Activated CD4-positive, alpha-beta T cell treated with anti-CD3 and anti-CD28 coated beads for 24 hours (primary cell): ENCODE results near the gene COL5A2.

Source experiments
- DNase-seq, 2 donors: peaks; one replicate each; pipeline ENCODE4 v3.0.0-alpha.2; 2020; ENCODE audit warnings: low read depth in 2 of 2

Gene COL5A2

DNA sequence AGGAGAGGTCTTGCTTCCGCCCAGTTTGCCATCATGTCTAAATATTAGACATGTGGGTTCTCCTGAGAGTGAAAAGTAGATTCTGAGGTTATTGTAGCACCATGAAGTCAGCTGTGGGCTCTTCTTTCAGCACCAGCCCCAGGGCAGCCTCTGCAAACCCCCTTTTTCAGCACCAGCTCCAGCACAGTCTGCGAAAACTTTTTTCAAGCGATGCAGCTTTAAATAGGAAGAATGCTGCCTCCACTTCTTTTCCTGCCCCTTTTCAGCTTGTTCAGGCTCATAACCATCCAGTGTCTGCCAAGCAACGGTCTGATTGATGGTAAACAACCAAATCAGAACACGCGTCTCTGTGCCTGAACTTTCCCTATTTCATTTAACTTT lies at the start of gene COL5A2:
TSS of gene COL5A2 (minus strand) at position 192 of the 381 bp plus-strand sequence. CDS start at position 35, 157 bp downstream.
- DNase-seq: no peak

DNA sequence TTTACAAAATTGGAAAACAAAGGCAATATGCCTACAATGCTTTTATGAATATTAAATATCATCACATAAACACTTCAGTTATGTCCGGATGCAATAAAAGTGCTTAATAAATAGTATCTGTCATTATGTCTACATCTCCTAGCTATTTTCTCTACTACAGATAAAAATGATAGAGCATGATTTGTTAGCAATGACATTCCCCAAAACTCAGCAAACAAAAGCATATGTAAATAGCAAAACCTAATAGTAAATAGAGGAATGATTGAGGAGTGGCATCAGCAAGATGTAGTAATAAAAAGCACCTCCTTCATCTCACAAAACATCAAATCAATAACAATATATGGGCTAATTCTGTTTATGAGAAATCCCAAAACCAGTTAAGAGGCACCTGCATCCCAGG lies 46.5 kb upstream of the COL5A2 start:
- no peak for DNase-seq

DNA sequence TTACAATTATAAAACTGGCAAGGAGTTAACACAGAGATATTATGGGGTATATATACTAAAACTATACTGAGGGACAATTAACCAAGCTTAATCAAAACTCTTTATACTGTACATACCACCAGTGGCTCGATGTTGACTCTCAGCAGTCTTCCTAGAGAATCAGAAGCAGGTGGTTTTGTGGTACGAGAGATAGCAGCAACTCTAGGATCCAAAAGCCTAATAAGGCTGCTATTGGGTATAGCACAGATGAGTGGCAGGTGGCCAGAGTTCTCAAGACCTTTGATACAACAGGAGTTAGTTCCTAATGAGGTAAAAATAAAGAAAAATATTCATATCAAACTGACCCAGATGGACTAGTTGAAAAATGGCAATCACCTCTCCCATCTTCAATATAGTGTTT lies 45.5 kb upstream of the COL5A2 start:
- no peak for DNase-seq

DNA sequence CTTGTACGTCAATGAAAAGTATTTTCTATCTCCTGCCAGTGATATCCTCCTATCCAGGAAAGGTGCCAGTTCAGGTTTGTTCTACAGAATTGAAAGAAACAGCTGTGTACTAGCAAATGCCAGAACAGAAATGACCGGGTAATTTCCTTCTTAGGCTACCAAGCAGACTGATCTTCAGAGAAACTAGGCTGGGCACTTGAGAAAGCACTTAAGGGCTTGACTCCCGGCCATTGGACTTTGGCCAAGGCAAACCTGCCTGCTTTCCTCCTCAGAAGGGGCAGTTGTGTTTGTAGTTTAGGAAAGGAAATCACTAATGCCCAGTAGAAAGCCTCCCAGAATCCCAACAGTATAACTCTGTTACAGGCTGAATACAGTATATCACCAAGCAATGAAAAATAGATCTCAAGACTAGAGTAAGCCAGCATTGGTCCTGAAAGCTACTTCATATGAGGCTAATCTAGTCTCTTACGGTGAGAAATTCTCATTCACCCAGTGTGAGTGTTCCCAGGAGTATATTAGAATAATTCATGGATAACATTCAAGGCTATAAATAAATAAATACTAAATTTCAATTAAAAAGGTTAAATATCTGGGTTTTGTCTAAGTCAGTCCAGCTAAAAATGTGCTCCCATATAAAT lies 43.0 kb upstream of the COL5A2 start:
- DNase-seq: no peak

DNA sequence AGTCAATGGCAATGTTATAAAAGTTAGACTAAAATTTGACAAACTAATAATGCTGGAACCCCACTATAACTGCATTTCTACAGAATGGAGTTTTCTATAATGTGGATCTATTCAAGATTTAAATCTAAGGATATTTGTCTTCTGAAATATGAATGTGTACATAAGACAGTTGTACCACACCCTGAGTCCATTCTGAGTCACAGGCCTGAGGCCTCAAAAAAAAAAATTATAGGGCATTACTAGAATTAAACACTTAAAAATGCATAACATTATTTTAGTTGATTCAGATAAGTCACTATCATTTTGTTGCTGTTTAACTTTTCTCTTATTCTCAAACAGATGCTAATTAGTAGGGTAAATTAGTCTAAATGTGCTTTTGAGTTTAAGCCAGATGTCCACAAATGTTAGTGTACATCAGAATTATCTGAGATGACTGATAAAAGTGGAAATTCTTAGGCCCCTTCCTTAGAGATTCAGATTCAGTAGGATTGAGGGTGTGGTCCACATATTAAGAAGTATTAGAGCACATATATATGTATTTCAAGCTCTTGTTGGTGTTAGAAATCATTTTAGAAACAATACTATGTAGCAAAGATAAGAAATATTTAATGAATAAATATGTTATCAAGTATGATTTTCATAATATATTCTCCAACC lies 42.4 kb upstream of the COL5A2 start:
- no peak for DNase-seq

DNA sequence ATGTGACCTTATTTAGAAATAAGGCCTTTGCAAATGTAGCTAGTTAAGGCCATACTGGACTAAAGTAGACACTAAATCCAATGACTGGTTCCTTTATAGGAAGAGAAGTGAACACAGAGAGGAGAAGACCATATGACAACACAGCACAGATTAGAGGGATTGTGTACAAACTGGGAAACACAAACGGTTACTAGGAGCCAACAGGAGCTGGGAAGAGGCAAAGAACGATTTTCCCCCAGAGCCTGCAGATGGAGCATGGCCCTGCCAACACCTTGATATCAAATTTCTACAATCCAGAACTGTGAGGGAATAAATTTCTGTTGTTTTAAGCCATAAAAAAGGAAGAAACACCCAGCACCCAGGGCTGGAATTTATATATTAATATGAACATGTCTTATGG lies 38.7 kb upstream of the COL5A2 start:
- no peak for DNase-seq

DNA sequence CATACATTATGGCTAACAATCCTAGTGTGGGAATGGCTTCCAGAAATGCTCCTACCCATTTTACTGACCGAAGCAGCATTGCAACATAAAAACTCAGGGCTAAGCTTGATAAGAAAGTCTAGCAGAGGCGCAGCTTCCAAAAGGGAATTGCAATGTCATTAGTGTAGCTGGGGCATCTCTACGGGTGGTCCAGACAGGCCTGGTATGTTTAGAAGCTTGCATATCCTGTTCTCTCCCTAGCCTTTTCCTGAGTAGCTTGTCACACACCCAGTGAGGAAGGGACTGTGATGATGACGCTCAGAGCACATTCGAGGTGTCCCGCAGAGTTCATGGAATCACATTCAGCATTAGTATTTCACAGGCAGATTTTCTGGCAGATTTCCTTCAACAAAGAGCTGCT lies 38.0 kb upstream of the COL5A2 start:
- no peak for DNase-seq

DNA sequence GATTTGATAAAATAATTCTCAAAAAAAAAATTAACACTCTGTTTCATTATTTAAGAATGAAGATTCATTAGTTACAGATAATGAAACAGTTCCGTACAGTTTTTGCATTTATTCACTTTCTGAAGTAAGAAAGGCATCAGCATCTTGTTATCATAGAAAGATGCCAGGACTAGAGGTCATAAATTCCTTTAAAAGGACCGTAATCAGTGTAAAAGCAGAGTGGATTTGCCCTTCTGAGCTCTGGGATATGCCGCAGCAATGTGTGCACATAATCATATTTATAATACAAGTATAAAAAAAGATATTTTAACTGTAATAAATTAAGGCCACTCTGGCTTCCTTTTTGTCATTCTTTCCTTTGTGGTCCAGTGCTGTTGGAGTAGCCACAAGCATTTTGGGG lies 37.5 kb upstream of the COL5A2 start:
- no peak for DNase-seq

DNA sequence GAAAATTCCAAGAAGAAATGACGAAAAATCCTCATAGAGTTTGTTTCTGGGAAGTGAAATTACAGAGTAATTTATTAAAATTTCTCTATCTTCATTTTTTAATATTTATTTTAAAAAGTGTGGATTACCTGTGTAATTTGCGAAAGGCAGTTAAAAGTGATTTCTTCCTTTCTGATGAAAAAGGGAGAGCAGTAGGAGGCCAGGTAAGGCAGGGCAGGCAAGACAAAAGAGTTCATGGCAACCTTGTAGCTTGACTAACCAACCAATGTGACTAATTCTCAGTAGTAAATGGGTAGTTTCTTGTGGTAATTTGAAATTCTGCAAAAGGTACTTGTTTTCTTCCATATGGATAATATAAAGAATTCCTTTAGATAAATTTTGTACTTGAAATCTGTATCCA lies 34.9 kb upstream of the COL5A2 start:
- DNase-seq: no peak

DNA sequence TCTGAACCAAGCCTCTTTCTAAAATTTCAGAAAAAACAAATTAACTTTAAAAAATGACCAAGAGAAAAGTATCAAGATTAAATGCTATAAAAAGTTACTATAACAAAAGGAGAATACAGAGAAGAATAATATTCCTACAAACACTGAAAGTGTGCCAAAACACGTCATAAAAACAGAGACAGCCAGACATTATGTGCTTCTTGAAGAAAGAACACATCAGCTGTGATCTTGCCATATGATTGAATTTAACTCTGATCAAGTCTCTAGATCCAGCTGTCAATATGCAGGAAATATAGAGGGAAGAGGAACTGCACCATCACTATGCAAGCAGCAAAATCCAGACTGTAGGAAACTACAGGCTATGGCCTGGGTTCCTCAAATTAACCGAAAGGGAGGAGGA lies 33.7 kb upstream of the COL5A2 start:
- DNase-seq: no peak

DNA sequence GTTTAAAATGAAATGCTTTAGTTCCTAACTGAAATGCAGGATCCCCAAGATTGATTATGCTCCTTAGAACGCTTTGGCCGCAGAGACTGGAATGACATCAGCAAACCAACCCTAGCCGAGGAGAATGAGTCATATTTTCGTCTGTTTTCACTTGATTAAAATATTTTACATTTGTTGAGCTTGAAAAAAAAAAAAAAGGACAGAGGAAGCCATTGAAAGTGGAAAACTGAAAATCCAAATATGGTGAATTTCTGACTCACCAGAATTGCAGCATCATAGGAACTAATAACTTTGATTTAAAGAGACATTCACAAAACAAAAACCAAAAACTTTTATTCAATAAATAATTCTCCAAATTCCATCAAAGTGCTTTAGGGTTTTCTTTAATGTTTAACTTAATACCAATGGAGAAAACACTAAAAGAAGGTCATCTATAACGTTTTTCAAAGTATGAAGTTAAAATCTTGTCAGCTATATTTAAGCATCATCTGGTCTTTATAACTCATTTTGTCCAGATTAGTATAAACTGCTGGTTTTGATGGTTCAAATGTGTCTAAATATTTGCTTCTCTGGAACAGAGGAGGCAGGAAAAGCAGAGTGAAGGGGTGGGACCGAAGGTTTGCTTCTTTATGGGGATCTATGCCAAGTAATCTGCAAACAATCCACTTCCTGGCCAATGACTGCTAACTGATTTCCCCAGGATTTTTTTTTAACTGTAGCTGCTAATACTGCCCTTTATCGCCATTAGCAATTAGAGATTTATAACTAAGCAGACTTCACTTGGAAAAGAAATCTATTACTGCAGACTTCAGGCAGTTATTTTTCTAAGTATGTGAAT lies 30.9 kb upstream of the COL5A2 start:
- DNase-seq: no peak

DNA sequence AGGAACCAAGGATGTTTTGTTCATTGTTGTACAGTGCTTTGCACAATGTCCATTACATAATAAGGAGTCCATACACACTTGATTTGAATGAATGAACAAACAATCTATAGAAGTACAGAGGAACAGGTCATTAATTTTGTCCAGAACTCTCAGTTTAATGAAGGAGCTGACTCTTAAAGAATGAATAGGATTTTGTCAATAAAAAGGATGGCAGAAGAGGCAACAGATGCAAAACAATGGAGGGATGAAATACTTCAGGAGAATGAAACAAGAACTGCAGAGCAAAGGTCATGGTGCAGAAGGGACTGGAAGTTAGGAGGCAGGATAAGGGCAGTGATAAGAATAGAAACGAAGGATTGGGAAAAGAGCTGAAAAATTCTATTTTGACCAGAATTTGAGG lies 28.7 kb upstream of the COL5A2 start:
- DNase-seq: no peak

DNA sequence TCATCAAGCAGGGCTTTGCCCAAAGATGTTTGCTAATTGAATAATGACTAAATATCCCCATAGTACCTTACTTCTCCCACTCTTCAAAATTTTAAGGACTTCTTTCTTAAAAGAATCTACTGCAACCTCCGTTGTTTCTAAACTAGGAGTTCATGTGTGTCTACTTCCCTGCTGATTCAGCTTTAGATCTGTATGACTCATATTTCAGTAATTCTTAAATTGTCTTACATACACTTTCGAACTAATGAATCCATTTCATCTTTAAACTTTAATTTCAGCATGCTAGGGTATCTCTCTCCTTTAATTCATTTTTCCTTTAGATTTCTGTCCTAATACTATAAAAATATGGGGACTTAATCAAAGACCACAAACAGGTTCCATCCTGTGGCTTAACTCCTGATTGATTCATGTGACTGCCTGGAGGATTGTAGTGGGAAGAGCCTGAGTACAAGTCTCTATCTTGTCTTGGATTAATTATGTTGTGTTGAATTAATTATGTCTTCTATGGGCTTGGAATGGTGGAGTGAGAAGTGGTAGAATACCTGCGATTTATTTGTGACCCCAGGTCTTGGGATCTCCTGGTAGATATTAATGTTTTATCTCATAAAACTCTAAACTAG lies 24.9 kb upstream of the COL5A2 start:
- no peak for DNase-seq

DNA sequence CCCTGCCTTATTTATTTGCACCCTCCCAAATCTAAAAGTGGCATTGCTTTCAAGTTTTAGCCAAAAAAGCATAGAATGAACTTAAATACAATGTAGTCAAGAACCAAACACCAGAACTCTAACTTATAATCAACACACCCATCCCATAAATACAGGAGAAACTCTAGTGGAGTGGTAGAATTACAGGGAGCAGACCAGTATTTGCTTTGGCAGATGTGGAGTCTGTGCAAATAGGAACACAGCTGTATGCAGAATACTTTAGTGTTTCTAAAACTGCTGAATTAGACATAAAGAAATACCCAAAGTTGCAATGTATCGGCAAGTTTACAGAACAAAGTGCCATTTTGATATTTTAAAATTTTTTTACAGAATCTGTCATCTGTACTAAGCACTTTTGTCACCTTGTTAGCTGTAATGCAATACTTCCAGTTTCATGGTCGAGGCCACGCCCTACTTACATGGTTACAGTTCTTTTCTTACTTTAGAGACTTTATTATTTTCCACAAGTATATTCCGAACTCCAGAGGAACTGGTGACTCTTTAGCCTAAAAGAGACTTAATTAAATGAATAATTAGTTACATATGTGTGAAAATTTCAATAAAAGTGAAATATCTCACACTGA lies 23.7 kb upstream of the COL5A2 start:
- no peak for DNase-seq

DNA sequence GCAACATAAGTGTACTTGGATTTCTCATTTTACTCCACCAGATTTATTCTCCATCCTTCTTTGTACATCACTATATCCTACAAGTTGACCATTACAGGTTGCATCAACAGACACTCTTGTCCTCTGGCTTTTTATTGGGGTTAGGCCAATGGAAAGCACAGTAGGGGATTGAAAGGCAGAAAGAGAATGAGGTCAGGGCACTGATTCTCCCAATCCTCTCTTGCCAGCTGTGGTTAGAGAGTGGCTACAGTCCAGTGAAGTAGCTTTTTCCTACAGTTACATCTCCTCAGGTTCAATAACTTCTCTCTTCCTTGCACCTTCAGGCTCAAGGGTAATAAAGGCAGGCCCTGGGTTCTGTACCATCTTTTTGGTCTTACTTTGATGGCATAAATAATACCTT lies 20.2 kb upstream of the COL5A2 start:
- DNase-seq: no peak

DNA sequence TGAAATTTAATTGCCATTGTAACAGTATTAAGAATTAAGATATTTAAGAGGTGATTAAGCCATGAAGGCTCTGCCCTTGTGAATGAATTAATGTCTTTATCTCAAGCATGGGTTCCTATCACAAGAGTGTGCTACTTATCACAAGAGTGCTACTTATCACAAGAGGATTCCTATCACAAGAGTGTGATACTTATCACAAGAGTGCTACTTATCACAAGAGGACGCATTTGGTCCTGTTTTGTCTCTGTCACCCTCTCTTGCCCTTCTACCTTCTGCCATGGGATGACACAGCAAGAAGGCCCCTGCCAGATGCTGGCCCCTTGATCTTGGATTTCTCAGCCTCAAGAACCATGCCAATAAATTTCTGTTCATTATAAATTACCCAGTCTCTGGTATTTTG lies 13.2 kb upstream of the COL5A2 start:
- no peak for DNase-seq

DNA sequence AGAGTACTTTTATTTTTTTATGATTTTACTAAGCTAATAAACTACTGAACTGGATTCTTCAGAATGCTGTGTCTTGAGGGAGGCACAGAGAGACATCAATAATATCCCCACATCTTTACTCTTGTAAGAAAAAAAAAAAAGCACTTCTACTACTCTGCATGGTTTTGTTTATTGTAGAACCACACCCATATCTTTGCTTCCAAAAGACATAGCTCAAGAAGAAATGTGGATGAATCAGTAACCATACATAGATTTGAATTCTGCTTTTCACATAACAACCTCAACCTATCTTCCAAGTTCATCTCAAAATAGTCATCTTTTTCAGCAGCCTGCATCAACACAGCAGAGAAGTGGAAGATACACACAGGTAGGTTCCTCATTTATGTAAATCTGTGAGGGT lies 12.2 kb upstream of the COL5A2 start:
- no peak for DNase-seq

DNA sequence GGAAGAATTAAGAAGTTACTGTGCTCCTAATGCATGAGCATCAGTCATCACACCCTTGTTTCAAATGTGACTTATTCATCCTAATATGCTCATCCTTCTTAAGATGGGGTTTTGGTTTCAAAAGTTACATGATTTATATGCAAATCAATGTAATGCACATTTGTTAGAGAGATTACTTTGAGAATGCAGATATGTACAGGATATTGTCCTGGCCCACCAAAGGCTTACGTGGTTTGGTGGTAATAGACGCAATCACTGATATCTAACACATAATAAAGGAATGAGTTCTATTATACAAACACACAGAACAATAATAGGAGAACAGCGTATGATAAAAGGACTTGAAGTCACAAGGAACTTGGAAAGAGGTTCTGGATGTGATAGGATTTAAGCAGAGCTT lies 11.1 kb upstream of the COL5A2 start:
- no peak for DNase-seq

DNA sequence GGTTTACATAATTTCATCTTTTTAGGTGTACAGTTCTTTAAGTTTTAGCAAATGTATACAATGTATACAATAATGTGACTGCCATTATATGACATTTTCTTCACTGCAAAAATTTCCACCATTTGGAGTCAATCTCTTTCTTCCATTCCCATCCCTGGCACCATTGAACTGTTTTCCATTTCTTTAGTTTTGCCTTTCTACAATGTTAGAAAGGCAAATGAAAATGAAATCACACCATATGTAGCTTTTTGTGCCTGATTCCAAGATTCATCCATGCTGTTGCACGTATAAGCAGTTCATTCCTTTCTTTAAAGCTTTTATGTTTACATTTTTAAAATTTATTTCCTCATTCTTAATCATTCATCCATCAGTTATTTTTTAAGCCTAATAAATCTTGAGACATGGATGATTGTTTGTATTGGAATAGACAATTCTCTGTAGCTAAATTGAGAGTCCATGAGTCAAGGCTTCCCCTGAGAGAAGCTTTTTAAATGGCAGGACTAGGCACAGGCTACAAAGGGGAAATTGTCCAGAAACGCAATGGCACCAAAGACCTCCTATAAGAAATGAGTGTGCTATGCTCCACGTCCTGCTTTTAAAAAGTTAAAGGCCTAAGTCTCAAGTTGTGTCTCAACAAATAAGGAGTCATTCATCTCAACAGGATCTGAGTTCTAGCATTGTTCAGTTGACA lies 8.7 kb upstream of the COL5A2 start:
- no peak for DNase-seq

DNA sequence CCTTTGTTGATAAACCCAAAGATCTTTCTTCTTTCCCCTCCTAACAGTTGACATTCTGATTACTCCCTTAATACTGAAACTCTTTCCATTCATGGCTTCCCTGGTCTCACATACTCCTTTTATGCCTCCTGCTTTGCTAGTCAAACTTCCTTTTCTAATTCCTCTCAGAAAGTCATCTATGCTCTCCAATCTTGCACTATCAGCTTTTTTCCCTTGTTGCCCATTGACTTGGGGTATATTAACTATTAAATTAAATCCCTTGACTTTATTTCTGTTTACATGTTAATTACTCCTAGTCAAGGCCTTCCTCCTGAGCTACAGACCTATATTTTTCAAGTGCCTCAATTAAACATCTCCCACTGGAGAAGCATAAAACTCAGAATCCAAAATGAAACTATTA lies 3.6 kb upstream of the COL5A2 start:
- DNase-seq: no peak

DNA sequence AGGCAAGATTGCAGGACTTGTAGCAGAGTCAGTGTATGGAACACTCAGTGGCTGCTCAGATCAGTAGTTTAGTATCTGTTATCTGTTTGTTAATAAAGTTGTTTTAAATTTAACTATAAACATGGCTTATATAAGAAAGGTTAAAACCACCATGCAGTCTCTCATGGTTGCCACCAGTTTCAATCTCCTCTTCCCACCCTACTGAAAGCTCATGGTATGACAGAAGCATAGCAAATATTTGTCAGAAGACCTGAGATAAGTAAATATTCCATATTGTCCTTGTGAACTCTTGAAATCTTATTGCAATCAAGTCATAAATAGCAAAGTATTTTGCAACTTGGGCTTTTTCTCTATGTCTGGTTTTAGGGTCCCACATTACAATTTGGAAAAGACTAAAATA lies 2.1 kb upstream of the COL5A2 start:
- no peak for DNase-seq
